Activated CD8-positive, alpha-beta memory T cell treated with anti-CD3 and anti-CD28 coated beads for 1 hour (primary cell): ENCODE data around the gene HRH2.

Source experiments
- DNase-seq, 2 donors: peaks; one replicate each; pipeline ENCODE4 v3.0.0-alpha.2; 2020; ENCODE audit warnings: low read depth in 1 of 2; ENCODE audit errors: extremely low read depth in 1 of 2

HRH2 gene

DNA sequence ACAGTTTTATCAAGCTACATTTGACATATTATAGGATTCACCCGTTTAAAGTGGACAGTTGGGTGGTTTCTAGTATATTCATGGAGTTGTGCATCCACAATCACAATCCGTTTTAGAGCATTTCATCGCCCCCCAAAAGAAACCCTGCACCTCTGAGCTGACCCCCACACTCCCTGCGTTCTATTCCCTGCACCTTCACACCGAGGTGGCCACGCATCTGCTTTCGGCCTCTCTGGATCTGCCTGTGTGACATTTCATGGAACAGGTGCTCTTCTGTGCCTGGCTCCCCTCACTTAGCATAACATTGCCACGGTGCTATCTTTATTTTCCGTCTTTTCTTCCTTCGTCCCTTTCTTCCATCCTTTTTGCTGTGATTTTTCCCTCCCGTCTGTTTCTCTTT, 32.7 kb downstream of the HRH2 start:
- no peak for DNase-seq

DNA sequence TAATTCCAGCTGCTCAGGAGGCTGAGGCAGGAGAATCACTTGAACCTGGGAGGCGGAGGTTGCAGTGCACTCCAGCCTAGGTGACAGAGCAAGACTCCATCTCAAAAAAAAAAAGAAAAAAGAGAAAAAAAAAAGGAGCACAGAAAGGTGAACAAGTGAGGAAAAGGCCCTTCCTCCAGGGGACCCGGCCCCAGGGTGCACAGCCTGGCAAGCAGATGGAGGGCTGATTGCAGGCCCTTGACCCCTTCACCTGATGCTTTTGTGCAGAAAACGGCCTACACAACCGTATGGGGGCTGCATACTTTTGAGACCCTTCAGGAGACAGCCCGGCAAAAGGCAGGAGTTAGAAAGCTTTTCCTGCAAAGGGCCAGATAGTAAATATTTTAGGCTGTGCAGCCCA, 33.9 kb downstream of the HRH2 start:
- no peak for DNase-seq

DNA sequence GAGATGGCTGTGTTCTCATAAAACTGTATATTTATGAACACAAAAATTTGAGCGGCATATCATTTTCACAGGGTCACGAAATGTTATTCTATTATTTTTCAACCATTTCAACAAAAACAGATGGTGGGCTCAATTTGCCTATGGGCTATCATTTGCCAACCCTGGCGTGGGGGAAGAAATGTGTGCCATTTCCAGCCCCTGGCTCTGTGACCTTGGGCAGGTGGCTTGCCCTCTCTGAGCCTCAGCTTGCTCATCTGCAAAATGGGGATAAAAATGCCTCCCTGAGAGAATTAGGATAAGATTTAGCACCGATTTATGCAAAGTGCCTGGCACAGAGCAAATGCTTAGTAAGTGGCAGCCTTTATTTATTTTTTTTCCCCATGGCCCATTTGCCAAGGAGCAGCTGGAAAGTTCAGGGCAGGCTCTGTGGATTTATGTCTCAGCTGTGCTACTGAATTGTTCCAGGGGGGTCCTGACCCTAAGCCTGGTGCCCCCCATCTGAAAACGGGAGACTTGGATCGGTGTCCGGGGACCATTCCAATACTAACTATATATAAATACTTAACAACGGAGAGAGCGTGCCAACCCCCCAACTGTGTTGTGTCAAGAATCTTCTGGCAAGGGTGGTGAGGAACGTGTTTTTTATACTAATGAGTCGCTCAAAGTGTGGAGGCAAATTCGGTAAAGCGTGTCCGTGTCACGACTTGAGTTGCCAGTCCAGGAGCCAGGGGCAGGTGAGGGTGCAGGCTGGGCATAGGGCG, 34.5 kb downstream of the HRH2 start:
- no peak for DNase-seq

DNA sequence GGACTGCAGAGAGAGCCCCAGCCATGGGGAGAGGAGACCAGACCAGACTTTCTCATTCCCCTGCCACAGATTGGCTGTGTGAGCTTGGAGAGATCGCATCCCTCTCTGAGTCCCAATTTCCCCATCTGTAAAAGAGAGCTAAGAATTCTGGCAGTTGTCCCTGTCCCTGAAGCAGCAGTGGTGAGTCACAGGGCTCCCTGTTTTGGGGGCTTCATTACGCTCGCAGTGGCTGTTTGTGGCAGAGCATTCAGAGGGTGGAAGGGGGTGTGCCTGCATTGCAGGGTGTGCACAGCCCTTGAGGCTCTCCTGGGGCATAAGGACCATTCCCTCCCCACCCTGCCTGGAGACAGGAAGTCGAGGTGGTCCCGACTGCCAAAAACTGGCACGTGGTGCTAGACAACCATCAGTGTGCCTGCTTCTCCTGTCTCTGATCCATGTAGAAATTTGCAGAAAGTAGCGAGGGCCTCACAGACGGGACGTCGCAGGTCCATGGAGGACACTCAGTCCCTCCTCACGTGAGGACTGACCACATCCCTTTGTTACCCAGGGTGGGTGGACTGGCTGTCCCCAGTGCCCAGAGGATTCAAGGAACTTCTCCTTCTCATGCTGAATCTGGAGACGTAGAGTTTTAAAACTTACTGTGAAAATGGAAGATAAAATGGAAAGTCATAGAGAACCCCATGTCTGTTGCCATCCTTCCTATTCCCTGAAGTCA, 35.3 kb downstream of the HRH2 start:
- no peak for DNase-seq

DNA sequence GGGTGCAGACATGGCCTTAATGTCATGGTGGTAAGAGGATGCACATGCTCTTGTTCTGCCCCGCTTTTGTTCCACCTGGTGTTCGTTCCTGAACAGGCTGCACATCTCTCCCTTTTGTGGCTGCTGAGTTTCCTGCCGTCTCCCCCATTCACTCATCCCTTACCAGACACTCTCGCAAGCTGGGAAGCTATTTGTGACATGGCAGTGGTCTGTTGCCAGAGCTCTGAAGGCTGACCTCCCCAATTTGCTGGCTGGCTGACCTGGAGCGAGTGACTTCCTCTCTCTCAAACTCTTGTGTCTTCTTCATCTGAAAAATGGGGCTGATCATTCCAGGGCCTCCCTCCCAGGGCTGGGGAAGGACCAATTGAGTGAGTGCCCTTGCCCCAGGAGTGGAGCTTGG, 35.9 kb downstream of the HRH2 start:
- DNase-seq = no peak

DNA sequence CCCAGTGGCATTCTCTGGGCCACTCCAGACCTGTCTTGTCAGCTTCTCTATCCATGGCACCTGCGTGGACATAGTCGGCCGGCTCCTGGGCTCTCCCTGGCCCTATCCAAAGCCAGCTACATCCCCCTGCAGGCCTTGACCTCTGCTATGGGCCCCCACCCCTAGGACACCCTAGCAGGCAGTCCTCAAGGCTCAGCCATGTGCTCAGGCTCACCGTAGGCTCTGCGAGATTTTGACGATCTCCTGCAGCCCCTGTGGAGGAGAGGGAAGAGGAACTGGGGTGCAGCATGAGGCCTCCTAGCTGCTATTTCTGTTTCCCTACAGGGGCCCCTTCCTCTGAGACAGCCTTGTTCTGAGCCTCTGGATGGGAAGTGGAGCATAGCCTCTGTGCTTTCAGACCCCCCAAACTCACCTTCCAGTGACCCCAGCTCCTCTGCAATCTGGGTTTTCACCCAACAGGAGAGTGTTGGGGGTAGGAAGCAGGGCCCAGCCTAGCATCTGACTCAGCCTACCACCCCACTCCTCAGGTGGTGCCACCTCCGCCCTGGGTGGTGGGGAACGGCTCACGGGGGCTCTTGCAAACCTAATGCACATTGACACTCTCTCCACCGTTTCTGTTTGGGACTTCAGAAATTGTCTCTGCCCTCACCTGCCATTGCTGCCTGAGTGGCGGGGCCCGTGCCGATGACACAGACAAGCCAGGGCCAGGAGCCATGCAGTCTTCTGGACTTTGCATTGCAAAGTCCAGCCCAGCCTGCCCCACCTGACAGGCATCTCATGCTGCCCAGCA, 36.7 kb downstream of the HRH2 start:
- no peak for DNase-seq

DNA sequence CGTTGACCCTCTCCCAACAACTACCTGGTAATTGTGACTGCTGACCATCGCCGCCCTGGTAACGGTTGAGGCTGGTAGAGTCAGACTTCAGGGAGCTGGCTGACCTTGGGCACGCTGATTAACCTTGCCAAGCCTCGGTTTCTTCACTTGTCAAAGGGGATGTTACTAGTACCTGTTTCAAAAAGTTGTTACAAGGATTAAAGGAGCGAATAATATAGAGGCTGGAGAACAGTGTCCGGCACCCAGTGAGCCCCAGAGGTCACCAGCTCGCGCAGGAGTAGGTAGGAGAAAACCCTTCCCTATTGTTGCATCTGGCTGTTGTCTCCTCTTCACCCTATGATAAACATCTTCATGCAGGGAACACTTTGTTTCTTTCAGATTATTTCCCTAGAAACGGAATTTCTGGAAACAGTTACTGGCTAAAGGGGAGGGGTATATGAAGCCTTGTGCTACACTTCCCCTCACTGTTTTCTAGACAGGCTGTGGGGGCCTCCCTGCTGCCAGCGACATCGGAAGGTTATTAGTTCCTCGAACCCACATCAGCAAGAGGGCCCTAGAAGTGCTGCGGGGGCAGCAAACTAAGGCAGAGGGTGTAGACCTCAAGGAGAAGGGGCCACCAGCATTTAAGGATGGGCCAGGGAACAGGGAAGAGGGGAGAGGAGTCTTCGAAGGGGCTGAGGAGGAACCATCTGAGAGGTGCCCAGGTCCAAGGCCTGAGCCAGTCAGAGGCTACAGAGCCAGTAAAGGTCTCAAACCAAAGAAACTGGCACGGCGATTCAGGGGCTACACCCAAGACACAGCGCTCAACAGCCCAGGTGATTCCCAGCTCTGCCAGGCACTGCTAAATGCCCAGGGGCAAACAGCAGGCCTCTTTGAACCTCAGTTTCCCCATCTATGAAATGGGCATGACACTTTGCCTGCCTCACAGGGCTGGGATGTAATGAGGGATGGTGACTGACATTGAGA, 37.6 kb downstream of the HRH2 start:
- no peak for DNase-seq

DNA sequence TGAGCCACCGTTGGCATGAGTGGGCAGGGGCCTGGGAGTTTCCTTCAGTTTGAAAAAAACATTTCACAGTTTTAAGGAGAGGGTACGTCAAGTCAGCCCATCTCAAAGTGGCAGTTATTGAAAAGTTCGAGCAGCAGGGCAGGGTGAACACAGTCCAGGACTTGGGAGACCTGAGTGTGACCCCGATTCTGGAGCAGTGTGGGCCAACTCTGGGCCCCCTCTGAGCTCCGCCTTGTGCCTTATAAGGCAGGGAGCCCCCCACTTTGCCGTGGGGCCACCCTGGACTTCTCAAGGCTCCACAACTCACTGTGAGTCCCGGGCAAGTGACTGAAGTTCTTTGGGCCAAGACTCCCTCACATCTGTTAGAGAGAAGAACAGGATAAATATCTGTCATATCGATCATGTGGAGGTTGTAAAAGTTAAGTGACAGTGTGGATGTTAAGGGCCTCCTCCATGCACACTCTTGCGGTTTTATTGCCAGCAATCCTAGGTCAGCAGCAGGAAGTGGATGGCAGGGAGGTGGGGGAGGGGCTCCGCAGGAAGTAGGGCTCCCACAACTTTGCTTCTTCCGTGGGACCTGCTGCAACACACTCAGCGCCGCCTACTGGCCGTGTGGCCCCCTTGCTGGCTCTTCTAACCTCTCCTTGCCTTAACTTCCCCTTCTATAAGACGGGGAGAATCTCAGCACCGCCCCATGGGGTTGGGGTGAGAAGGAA, 38.4 kb downstream of the HRH2 start:
- peak; percentile 16 to 54 for DNase-seq

DNA sequence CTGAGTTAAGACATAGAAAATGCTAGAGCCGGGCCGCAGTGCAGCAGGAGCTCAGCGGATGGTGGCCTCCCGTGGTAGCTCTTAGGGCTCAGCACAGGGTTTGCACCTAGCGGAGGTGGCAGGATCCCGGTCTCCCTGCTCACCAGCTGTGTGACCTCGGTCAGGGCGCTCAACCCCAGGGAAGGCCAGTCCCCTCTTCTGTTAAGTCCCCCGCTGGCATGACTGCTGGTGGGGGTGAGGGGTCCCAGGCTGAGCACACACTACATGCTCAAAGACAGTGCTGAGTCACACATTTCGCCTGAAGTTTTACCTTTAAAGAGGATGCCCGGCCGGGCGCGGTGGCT, 39.0 kb downstream of the HRH2 start:
- no peak for DNase-seq

DNA sequence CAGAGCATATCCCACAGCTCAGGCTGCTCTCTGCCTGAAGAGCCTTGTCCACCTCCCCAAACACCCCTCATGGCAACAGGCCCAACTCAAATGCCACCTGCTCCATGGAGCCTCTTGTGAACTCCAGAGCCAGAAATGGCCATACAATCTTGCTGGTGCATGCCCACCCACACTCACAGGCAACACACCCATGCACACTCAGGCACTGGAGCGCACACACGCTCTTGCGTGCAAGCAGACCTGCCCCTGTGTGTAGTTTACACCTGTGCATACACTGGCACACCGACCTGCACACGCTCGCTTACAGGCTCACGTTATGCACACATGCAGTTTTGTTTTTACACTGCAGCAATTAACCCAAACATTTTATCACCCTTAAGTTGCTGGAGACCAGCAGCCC, 40.0 kb downstream of the HRH2 start:
- DNase-seq = no peak

DNA sequence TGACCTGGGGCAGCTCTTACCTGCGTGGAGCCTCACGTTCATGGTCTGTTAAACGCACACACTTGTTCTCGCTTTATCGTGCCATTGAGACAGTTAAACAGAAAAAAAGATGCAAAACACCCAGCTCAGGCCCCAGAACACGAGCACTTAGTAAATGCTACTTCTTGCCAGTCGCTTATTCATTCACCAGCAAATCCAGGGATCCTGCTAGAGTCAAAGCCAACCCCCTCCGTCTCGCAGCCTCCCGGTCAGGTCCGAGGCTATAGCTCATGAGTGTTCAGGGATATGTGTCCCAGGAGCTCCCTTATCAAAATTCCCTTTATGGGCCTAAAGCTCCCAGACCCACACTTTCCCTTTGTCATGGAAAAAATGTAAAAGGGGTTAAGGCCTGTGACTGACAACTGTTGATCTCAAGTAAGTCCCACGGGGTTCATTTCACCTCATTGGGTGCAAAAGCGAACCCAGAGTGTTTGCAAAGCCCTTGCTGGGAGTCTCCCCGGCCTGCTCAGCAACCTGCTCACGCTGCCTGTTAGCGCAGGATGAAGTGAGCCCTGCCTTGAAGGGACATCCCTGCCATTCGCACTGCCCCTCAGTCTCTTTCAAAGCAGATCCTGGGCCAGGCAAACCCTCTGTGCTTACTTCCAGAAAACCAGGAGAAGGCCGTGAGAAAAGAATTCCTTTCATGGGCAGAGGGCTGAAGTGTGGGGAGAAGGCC, 40.7 kb downstream of the HRH2 start:
- DNase-seq = no peak

DNA sequence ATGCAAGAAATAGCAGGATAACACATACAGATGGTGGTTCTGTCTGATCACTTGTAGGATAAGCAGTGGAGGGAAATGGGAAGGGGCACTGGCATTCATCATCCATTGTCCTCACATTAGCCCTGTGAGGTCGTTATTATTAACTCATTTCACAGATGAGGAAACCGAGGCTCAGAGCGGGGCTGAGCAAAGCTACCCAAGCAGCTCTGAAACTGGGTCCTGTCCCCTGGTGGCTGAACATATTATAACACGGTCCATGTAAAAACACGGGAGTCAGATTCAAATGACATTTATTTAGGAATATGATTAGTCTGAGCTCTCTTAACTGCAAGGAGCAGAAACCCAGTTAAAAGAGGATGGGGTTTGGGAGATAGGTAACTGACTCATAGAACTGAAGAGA, 43.1 kb downstream of the HRH2 start:
- DNase-seq = no peak

DNA sequence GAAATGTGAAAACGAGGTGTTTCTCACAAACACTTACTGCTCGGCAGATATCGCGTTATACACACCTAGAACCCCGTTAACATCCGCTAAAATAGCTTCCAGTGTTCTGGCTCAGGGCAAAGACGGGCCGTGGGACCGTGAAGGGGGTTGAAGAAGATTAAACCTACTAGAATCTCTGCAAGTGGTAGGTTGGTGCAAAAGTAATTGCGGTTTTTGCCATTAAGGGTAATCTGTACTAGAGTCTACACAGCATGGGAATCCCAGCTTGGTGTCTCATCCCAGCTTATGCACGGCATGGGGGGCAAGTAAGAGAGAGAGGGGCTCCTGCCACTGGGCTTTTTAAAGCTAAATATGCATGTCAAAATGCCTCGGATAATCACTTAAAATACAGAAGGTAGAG, 43.9 kb downstream of the HRH2 start:
- DNase-seq = no peak

DNA sequence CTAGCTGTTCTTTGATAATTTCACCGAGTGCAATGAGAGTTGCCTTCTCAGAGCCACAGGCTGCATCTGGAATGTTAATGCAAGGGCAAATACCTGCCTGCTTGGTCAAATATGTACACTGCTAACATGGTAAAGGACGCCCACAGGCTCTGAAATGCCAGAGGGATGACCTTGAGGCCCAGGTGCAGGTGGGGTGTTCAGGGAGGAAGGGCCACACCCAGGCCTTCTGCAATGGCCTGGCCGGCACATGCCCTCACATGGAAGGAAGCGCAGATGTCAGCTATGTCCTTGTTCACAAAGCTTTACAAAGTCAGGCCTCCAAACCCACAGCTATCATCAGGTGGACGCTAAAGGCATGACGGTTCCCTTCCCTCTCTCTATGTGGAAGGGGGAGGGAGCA, 48.6 kb downstream of the HRH2 start:
- DNase-seq = no peak

DNA sequence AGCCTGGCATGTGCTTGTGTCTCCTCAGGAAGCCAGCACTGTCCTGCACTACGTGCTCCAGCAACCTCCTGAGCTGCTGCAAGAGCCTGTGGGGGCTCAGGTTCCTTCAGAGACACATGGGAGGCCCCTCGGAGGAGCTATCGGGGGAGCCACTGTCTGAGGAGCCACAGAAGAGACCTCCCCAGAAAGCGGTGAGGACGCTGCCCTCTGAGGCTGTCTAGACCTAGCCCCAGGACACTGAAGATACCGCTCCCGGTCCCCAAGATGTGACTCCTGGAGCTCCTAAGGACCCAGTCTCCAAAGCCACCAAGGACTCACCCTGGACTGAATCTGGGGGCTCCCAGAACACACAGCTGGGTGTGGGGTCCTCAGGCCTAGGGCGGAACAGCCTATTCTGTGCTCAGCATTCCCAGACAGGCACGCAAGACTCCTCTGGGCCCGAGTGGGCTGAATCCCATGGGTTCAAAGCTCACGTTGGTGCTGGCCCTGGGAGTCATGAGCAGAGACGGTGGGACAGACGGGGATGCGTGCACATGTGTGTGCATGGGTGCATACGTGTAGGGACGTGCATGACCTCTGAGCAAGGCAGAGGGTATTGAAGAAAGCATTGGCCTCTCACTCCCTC, 50.0 kb downstream of the HRH2 start:
- no peak for DNase-seq

DNA sequence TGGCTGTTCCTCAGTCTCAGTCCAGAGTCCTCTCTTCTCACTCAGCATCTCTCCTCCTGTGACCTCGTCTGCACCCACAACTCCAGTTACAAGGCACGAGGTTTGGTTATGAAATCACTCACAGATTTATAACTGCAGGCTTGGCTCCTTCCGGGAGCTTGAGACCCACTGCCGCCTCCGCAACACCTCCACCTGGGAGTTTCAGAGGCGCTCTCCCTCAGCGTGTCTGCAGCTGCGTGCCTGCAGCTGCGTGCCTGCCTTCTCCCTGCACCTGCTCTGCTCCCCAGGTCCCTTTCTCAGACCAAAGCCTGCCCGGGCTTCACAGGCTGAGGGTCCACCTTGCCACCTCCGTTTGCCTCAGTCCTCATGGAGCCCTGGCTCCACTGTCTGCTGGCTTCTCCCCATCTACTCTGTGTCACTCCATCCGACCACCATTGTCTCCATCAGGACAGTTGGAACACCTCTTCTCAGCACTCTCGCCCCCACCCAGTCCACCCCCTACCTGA, 51.5 kb downstream of the HRH2 start:
- DNase-seq = no peak

DNA sequence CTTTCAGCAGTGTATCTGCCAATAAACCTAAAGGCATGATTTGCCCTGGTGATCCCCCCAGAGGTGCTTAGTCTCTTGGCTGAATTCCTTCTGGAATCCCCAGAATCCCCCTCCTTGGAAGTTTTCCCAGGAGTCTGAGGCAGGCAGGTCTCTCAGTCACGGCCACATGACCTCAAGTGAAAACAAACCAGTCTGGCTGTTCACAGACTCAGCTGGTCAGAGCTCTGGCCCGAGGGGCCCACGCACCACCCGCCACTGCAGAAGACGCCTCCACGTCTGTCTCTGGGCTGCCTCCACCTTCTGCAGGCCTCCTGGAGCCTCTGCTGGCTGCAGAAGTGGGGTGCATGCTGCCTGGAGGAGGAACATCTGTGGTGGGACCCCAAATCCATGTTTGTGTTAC, 52.5 kb downstream of the HRH2 start:
- DNase-seq = no peak

DNA sequence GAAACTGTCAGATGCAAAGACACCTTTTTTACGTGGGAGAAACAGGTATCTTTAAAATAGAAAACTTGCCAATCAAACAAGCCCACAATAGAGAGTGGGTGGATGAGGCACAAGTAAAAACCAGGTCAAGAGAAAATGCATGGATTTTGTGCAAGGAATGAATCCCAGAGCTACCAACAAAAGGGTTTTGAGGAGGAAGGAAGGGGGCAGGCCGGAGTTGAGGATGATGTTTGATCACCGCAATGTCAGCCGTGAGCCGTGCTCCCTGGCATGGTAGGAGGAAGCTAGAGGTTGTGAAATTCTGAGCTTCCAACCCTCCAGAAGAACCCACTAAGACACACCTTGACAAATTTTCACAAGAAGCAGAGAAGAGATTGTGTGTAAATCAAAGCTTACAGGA, 53.2 kb downstream of the HRH2 start:
- DNase-seq = no peak
